MCF 10A (cell line): ENCODE results near the gene AGBL4. TPM values are rescaled to one million over a fixed set of nuclear protein-coding genes. Genes with fewer than 3 reads are reported as not detected.

Experiments
- BruUV-seq: library from RNA; stranded (reverse); fragments of 400-500 nt; replicated peaks from 2 replicates; lab custom pipeline; 2021; lab: Mats Ljungman, UMichigan
- CTCF ChIA-PET: fragments of 300-600 bp; sonication (Branson Sonifier 250); formaldehyde crosslinking; extraction: SDS; loops from one replicate; lab custom pipeline; 2021; ENCODE audit warnings: antibody characterized with exemption, inconsistent platforms; lab: Yijun Ruan, JAX
- POLR2A ChIA-PET: fragments of 300-600, 350-650 bp; sonication (Branson Sonifier 250); formaldehyde crosslinking; extraction: SDS; loops from one replicate; lab custom pipeline; 2020; ENCODE audit warnings: antibody characterized with exemption, inconsistent platforms; lab: Yijun Ruan, JAX
- DNase-seq: peaks from one replicate; pipeline ENCODE4 v3.0.0-alpha.2; 2018; ENCODE audit not compliant: unreplicated experiment
- H3K27ac Mint-ChIP-seq: one replicate; pipeline ENCODE4 v1.8.0; 2022; ENCODE audit warnings: mild to moderate bottlenecking, low read depth, mixed read lengths; ENCODE audit not compliant: unreplicated experiment
- H3K27me3 Mint-ChIP-seq: one replicate; pipeline ENCODE4 v1.8.0; 2022; ENCODE audit warnings: mixed read lengths; ENCODE audit not compliant: insufficient read depth, unreplicated experiment
- H3K36me3 Mint-ChIP-seq: one replicate; pipeline ENCODE4 v1.8.0; 2022; ENCODE audit warnings: mild to moderate bottlenecking, moderate library complexity, mixed read lengths; ENCODE audit not compliant: insufficient read depth, unreplicated experiment
- H3K4me1 Mint-ChIP-seq: one replicate; pipeline ENCODE4 v1.8.0; 2022; ENCODE audit warnings: mixed read lengths; ENCODE audit not compliant: insufficient read depth, unreplicated experiment
- H3K4me3 Mint-ChIP-seq: one replicate; pipeline ENCODE4 v1.8.0; 2022; ENCODE audit warnings: mild to moderate bottlenecking, moderate library complexity, mixed read lengths; ENCODE audit not compliant: unreplicated experiment
- H3K9me3 Mint-ChIP-seq: one replicate; pipeline ENCODE4 v1.8.0; 2022; ENCODE audit warnings: mixed read lengths; ENCODE audit not compliant: unreplicated experiment
- intact Hi-C: fragments of 100-400 bp; cut with micrococcal nuclease; formaldehyde crosslinking; loops from 2 replicates; pipeline ENCODE4 v1.14.1; 2022
- total RNA-seq: library from RNA; stranded (reverse); gene quantifications from 2 replicates; pipeline ENCODE4 v1.2.3, GENCODE V29; 2022
- TF ChIP-seq, protein P1 (sequence below): fragments of 200-600 bp; IDR thresholded peaks from one replicate; pipeline ENCODE4 v1.8.0; 2022; ENCODE audit warnings: antibody characterized with exemption, mild to moderate bottlenecking; ENCODE audit not compliant: unreplicated experiment

The AGBL4 gene
- total RNA-seq, 1 experiment from 2014 or later, result not detected

GRCh38 chr1:48916130-48917069 lies 1107.4 kb downstream of the AGBL4 start:
- H3K4me1 Mint-ChIP-seq, result peaks cover 8% of the 10 kb centered on the region
- H3K9me3 Mint-ChIP-seq, result no peaks in the 10 kb centered on the region
- no peak overlapping the region for H3K4me3 Mint-ChIP-seq
- no peak overlapping the region for H3K27ac Mint-ChIP-seq
- intact Hi-C loops, result loop anchor here (1.0 to 5.0 kb wide), 6 partner anchors 239 to 1432 kb away; no protein-coding TSS in a partner anchor
- ChIA-PET POLR2A (interaction anchor here (0.9 to 1.2 kb wide), 2 partner anchors 38 to 239 kb away, joined by 3 read pairs; no protein-coding TSS in a partner anchor), CTCF (interaction anchor here (0.6 to 3.6 kb wide), 43 partner anchors 10 to 1435 kb away, joined by 3 to 24 read pairs (median 4); no protein-coding TSS in a partner anchor)
- BruUV-seq, result no TSS peak
- no peaks in the 10 kb centered on the region for H3K36me3 Mint-ChIP-seq
- H3K27me3 Mint-ChIP-seq, result no peaks in the 10 kb centered on the region
- TF ChIP-seq, protein P1, sequence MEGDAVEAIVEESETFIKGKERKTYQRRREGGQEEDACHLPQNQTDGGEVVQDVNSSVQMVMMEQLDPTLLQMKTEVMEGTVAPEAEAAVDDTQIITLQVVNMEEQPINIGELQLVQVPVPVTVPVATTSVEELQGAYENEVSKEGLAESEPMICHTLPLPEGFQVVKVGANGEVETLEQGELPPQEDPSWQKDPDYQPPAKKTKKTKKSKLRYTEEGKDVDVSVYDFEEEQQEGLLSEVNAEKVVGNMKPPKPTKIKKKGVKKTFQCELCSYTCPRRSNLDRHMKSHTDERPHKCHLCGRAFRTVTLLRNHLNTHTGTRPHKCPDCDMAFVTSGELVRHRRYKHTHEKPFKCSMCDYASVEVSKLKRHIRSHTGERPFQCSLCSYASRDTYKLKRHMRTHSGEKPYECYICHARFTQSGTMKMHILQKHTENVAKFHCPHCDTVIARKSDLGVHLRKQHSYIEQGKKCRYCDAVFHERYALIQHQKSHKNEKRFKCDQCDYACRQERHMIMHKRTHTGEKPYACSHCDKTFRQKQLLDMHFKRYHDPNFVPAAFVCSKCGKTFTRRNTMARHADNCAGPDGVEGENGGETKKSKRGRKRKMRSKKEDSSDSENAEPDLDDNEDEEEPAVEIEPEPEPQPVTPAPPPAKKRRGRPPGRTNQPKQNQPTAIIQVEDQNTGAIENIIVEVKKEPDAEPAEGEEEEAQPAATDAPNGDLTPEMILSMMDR, result peak; percentile 44
- DNase-seq, result peak; percentile 70

DNA sequence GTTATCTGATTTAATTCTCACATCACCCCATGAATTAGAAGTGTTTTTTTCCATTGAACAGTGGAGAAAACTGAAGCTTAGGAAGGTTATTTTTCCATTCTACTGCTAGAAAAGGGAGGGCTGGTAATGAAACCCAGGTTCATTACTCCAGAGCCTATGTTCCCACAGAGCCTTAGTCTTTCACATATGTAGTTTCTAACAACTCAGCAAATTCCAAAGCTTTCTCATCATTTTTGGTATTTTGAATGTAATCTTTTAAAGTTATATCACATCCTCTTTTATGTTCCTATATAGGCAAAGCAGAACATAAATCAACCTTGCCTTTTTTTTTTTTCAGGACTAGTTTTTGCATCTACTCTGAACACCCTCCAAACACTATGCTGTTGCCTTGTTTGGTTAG lies 1115.1 kb downstream of the AGBL4 start:
- Mint-ChIP-seq H3K4me1 (no peaks in the 10 kb centered on the region), H3K9me3 (no peaks in the 10 kb centered on the region), H3K36me3 (no peaks in the 10 kb centered on the region), H3K4me3 (no peak overlapping the region), H3K27ac (no peak overlapping the region), H3K27me3 (no peaks in the 10 kb centered on the region)
- no TSS peak for BruUV-seq
- ChIA-PET CTCF (interaction anchor here (0.6 to 2.2 kb wide), 2 partner anchors 231 to 397 kb away, joined by 3 to 9 read pairs; no protein-coding TSS in a partner anchor), POLR2A (no interaction called here)
- TF ChIP-seq, protein P1, result no peak
- intact Hi-C loops, result no loop called here
- no peak for DNase-seq

DNA sequence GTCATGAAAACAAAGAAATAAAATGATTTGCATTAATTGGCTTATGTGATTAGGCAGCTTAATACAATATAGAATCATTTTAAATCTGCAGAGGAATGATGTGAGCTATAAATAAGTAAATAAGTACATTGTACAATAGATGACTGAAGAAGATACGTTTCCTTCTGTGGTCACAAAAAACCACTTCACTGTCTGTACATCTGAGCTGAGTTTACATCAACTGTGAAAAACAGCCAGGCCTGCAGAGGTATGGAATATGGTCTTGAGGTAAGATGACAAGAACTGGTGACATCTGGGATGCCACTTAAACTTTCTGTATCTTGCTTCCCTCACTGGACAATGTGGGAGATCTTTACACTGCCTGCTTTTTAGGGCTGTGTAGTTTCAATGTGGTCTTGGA lies 1117.0 kb downstream of the AGBL4 start:
- no peaks in the 10 kb centered on the region for H3K27me3 Mint-ChIP-seq
- CTCF ChIA-PET, result interaction anchor here (0.6 to 3.2 kb wide), 8 partner anchors 9 to 1443 kb away, joined by 3 to 24 read pairs (median 4); no protein-coding TSS in a partner anchor
- BruUV-seq, result no TSS peak
- TF ChIP-seq, protein P1, result no peak
- no peak for DNase-seq
- H3K9me3 Mint-ChIP-seq, result no peaks in the 10 kb centered on the region
- H3K36me3 Mint-ChIP-seq, result no peaks in the 10 kb centered on the region
- H3K4me3 Mint-ChIP-seq, result no peak overlapping the region
- intact Hi-C loops, result no loop called here
- H3K4me1 Mint-ChIP-seq, result no peaks in the 10 kb centered on the region
- H3K27ac Mint-ChIP-seq, result no peak overlapping the region
- POLR2A ChIA-PET, result no interaction called here

- intact Hi-C loops, result no loop called here
- POLR2A ChIA-PET, result no interaction called here
- Mint-ChIP-seq H3K4me1 (no peaks in the 10 kb centered on the region), H3K4me3 (no peak overlapping the region), H3K9me3 (no peaks in the 10 kb centered on the region), H3K36me3 (no peaks in the 10 kb centered on the region), H3K27me3 (no peaks in the 10 kb centered on the region), H3K27ac (no peak overlapping the region)
- no peak for DNase-seq
- TF ChIP-seq, protein P1, result no peak
- BruUV-seq, result no TSS peak
- CTCF ChIA-PET, result interaction anchor here (0.6 to 3.2 kb wide), 7 partner anchors 10 to 1444 kb away, joined by 3 to 24 read pairs (median 3); no protein-coding TSS in a partner anchor
These were observed 1117.6 kb downstream of the AGBL4 start for GRCh38 chr1:48906164-48906563.
